ENCODE measurements around the gene PRR20G.
"Not testable (repeated sequence)": the region's sequence is repeated elsewhere in the genome, so short reads cannot be mapped to it uniquely, and the experiment has no call there.

The PRR20G gene

DNA sequence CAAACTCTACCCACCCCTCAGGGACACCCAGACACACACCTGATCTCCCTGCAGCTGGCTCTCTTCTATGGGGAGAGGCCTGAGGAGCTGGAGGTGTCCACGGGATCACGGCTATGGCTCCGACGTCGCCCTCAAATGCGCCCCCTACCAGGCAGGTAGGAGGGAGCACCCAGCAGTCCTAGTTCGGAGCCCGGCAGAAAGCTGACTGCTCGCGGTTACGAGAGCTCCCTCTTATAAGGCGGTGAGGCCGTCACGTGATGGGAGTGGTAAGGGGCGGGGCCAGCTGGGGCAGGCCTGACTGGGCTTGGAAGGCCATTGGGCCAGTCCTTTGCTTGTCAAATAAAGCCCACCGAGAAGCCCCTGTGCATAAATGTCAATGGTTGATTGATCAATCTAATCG is at the start of gene PRR20G:
PRR20G (minus strand) TSS at position 207 of the 400 bp plus-strand sequence. CDS start 681 bp downstream, outside the sequence.
- DNase-seq (ENCODE audit: low spot score): no peak

DNA sequence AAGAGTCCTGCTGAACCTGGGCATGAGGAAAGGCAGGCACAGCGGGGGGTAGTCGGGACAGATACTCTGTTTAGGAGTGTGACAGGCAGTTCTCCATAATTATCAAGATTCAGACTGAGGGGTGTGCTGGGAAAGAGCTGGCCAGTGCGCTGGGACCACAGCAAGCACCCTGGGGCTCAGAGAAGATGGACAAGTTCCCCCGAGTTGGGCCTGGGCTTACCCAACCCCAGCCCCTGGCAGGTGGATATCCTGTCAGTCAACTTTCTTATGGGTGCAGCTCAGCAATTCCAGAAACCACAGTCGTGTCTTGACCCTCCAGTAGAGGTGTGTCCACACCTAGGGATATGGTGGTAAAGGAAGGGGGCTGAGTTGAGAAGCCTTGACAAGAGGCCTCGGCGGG is 49.2 kb upstream of the PRR20G start:
- DNase-seq (ENCODE audit: low spot score): no peak

DNA sequence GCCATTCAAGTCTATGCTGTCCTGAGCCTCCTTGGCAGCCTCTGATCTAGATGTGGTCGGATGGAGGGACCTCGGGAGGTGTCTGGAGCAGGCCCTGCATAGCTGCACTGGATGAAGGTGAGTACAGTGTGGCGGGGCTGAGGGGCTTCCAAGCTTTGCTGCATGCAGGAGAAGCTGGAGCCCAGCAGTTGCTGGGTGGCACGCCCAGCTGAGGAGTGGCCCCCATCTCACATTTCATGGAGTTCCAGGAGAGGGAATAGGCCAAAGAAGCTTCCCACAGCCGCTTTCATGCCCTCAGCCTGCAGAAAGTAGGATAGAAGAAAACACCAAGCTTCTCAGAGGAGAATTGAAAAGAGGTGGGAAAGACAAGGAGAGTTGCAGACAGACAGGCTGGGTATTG is 48.3 kb upstream of the PRR20G start:
- DNase-seq (ENCODE audit: low spot score): no peak

DNA sequence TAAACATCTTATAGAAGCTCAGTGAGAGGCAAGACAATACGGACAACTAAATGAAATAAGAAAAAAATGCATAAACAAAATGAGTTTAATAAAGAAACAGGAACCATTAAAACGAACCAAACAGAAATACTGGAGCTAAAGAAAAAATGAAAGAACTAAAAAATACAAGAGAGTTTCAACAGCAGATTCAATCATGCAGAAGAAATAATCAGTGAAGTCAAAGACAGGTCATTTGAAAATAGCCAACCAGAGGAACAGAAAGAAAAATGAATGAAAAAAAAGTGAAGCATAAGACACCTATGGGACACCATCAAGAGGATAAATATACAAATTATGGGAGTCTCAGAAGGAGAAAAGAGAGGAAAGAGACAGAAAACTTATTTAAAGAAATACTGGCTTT is 42.5 kb upstream of the PRR20G start:
- DNase-seq (ENCODE audit: low spot score): no peak

DNA sequence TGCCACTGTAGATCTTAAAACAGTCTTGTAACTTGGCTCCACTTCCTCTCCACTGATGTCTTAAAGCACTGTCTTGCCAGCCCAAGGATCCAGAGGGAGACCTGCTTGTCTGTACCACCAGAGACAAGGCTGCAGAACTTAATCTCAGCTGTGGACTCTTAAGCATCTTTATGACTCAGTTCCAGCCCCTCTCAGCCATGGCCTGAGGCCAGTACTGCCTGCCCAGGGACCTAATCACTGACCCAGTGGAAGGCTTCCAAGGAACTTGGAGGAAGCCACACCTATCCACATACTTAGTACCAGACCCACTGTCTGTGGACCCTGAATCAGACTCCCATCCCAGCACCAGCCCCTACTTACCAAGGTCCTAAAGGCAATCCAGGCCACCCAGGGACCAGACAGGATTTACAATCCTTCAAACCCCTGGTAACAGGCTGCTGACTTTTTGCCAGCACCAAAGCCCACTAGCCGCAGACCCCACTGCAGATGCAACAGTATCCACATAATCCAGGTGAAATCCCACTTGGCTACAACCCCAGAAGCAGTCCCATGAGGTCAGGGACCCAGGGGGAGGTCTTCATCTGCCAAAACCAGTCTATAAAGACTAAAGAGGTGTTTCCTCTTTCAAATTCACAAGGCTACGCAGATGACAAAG is 41.9 kb upstream of the PRR20G start:
- no peak for DNase-seq (ENCODE audit: low spot score)

DNA sequence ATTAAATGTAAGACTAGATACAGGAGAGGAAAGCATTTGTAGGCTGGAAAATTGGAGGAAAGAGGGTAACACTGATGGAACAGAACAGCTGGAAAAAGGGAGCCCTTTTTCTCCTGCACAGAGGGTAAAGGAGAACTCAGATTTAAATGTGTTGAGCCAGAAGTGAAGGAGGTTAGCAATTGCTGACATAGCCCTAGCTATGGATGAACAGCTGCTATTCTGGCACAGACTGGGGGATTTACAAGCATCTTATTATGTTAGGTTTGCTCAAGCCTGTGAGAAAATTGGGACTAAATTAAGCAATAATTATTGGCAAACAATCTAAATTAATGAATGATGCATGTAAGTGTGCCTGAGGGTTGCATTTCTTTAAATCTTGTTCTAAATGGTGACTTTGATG is 40.6 kb upstream of the PRR20G start:
- no peak for DNase-seq (ENCODE audit: low spot score)

DNA sequence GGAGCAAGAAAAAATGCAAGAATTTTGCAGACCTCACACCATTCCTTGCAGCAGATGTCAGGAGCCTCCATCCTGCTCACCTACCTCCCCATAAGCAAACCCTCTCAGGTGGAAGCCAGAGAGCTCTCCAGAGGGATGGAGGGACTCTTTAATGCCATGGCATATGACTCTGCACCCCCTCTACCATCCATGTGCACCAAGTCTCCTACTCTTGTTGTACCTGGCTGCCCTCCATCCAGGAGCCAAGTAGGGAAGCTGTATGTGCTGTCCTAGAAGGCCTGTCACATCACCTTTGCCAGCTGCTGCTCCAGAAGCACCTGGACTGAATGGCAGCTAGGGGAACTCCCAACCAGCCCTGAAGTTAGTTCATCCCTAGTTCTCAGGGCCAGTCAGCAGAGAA is 38.5 kb upstream of the PRR20G start:
- no peak for DNase-seq (ENCODE audit: low spot score)

DNA sequence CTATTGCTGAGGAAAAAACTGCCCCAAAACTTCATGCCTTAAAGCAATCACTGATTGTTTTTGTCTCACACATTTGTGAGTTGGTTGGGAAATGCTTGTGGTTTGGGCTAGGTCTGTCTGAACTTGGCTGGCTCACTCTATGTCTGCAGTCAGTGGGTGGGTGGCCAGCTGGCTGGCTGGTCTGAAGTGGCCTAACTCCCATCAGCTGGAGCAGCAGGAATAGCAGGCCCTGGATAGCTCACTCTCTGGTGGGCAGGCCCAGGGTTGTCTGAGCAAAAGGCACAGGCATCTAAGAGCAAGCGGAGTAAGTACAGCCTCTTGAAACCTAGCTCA is 37.7 kb upstream of the PRR20G start:
- no peak for DNase-seq (ENCODE audit: low spot score)

DNA sequence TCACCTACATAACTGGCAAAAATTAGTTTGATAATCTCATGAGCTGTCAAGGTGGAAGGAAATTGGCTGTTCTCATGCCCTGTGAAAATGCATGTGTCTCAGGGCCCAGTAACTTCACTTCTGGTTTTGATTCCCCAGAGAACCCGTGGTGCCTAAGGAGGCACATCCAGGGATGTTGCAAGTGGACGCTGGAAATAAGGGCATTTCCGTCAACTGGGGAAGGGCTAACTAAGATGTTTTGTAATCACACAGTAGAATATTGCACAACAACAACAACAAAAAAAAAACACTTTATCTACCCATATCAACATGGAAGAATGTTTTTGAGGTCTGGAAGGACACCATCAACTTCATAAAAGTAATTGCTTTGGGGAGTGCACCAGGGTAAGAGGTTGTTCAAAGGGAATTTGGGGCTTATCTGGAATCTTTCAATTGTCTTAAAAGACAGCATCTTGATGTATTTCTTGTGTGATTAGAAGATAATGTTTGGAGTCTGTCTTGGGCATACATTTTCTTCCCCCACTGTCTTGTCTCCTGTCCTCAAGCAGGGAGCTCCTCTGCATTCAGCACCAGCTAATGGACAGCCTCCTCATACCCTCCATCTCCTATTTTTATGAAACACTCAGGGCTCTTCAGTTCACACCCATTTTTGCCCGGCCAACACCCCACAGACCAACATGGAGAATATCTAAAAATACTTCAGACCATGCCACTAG is 37.2 kb upstream of the PRR20G start:
- no peak for DNase-seq (ENCODE audit: low spot score)

DNA sequence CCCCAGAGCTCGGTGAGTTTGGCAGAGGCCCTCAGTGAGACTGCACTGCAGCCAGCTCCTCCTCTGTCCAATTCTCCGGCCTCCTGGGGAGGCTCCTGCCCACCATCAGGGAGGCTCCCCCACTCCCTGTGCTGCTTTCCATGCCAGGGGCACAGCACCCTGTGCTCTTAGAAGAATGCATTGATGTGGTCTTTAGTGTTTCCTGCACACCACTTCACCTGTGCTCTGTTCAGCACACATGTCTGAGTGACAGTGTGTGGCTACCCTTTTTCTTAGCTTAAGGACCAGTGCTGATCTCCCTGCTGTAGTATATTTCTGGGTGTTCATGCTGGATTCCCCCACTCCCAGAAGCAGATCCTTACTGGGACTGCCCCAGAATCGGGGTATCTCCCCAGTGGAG is 36.2 kb upstream of the PRR20G start:
- DNase-seq (ENCODE audit: low spot score): no peak

DNA sequence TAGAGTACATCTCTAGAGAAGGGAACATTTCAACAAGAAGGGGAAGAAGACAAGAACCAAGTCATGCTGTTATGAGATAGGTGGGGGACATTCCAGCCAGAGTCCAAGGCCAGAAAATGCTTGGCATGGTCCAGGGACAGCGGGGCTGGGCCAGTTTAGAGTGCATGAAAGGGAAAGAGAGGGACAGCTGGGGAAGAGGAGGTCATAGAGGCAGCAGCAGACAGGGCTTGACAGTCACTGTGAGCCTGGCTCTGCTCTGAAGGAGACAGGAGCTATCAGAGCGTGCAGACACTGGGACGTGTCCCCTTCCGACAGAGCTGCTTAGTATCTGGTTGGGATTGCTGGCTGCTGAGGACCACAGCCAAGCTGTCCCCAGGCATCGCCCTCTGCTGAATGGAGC is 35.7 kb upstream of the PRR20G start:
- DNase-seq (ENCODE audit: low spot score): no peak

DNA sequence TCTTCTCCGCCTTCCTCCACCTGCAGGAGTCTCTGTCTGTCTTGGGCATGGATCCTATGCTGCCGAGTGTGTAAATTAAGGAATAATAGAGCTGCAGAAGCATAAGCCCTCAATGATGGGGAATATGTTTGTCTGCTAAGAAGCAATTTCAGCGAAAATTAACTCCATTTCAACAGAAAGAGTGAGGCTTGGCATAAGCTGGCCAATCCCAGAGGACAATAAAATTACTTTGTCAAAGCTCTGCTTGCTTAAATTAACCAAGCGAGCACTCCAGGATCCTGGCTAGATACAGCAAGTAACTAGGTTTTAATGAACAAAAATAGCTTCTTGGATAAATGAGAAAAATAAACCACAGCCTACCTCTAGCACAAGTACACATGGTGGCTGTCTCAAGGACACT is 33.5 kb upstream of the PRR20G start:
- no peak for DNase-seq (ENCODE audit: low spot score)

DNA sequence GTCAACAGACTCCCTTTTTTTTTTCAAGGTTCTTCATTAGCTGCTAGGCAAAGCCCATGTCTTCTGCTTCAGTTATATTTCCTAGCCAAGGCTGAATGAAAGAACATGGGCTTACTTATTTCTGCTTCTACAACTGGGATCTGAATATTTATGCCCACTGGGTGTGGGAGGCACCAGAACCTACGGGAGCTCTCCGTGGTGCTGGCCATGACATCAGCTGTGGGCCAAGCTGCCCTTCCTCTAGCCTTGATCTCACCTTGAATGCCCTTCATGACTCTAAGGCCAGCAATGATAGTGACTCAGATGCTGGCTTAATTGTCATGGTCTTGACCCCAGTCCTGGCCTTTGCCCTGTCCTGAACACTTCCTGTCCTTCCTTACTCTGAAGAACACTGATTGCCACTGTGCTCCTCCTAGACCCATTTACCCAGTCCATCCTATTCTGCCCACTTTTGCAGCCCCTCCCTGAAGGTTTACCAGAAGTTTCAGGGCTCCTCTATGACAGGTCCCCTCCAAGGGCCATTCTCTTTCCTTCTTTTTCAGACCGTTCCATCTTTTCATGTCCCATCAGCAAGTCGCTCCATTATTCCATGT is 32.8 kb upstream of the PRR20G start:
- no peak for DNase-seq (ENCODE audit: low spot score)

DNA sequence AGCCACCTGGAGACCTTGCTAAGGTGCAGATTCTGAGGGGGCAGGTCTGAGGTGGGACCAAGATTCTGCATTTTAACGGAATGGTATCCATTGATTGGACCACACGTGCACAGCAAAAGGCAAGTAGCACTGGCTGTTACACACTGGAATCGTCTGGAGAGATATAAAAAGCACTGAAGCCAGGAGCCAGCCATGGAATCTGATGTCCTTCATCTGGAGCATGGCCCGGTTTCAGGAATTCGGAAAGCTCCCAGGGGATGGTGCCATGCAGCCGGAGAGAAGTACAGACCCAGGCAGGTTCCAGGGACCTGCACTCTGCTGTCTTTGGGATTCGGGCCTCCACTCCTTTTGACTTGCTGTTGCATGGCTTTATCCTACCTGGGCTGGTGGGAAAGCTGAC is 28.8 kb upstream of the PRR20G start:
- no peak for DNase-seq (ENCODE audit: low spot score)

DNA sequence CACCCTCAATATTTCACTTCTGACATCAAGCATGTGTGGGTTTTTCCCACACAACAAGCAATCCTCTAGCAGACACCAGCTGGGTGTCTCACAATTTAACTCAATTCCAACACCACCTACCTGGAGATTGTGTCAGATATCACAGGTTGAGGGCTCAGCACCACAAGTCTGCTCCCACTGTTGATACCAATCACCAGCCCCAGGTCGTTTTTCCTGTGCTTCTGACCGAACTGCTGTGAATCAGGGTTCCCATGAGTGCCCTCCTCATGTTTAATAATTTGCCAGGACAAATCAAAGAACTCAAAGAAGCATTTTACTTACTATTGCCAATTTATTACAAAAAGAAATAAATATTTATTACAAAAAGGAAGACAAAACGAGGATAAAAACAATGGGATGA is 25.0 kb upstream of the PRR20G start:
- DNase-seq (ENCODE audit: low spot score): no peak

DNA sequence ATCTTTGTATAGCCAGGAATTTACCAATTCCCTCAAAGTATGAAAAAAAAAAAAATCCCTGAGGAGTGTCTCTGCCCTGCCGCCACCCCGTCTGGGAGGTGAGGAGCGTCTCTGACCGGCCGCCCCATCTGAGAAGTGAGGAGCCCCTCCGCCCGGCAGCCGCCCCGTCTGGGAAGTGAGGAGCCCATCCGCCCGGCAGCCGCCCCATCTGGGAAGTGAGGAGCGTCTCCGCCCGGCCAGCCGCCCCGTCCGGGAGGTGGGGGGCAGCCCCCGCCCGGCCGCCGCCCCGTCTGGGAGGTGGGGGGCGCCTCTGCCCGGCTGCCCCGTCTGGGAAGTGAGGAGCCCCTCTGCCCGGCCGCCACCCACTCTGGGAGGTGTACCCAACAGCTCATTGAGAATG is 21.0 kb upstream of the PRR20G start:
- DNase-seq (ENCODE audit: low spot score): not testable (repeated sequence)

DNA sequence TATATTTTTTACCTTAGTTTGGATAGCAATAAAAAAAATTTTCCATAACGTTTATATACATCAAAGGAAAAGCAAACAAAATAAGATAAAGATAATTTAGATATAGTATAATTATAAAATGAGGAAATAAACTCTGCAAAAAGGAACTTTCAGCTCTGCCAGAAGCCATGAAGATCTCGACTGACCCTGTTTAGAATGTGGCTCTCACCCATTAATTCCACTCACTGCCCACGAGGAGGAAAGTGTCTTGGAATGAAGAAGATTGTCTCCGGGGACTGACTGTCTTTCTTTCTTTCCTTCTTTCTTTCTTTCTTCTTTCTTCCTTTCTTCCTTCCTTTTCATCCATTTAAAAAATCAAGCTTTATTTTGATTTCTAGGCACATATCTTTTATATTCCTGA is 20.1 kb upstream of the PRR20G start:
- no peak for DNase-seq (ENCODE audit: low spot score)

DNA sequence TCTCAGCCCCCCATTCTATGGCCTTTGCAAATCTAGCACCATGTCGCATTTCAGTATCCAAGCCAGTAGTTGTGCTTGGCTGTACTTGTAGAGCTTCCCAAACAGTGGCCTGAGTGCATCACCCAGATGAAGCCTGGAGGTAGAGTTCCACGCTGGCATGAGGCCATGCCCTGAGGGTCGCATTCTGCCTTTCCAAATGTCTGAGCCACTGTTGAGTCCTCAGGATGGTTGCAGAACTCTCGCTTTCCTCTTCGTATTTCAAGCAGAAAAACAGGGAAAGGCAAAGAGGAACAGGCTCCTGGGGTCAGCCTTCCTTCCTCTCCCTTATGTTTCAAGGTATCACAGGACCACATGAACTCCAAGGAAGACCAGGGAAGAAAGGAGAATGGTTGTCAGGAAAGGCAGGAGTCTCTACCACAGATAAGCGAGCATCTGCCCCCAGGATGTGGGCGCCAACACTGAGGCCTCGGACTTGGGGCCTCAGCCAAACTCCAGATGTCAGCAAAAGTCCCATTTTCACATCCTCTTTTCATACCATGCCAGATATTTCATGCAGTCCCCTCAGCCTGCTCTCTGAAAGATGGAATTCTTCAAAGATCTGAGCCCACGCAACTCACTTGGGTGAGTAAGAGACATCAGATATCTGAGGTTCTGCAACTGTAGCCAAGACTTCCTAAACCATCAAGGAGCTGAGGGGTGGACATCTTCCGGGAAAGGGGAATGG is 19.4 kb upstream of the PRR20G start:
- no peak for DNase-seq (ENCODE audit: low spot score)

DNA sequence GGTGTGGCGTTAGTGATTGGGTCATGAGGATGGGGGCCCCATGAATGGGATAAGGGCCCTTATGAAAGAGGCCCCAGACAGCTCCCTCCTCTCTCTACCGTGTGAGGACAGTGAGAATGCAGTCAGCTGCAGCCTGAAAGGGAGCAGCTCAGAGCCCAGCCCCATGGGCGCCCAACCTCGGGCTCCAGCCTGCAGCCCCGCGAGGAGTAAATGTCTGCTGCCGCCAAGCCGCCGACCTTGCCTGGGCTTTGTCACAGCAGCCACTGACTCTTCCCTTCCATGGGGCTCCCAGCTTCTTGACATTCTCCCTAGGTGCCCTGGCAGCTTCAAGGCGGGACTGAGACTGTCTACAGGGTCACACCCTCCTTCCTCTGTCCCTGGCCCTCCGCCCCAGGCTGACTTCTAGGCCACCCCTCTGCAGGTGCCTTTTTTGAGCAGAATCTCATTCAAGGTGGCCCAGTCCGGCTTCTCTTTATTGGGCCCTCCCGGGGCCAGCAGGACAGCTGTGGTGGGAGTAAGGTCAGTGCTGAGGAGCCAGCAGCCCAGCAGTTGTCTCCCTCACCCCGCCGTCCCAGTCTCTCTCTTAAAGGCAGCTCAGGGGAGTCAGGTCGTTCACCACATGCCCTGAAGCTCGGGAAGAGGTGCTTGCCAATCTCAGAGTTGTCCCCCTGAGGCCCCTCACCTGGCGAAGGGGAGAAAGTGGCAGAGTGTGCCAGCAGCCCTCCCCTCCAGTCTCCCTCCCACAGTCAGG is 18.7 kb upstream of the PRR20G start:
- DNase-seq (ENCODE audit: low spot score): no peak

DNA sequence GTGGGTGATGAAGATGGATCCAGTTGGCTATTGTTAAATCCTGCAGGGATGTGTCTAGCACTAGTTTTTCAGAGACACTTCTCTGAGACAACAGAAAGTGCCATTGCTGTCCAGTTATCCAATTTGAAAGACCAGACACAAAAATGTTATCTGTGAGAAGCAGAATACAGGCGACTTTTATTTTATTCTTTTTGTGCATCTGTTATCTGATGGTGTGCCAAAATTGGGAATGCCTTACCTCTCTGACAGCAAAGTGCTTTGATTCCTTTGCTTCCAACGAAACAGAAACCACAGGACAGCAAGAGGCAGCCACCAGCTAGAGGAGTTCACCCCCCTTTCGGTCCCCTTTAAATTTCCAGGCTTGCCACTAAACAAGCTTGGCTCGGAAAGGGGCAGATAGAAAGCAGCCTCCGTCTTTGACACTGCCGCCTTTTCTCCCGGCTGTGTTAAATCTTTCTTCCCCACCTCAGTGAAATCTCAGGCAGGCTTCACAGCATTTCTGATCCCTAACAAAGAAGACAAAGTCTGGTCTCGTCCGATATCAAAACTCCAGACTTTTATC is 17.7 kb upstream of the PRR20G start:
- no peak for DNase-seq (ENCODE audit: low spot score)

DNA sequence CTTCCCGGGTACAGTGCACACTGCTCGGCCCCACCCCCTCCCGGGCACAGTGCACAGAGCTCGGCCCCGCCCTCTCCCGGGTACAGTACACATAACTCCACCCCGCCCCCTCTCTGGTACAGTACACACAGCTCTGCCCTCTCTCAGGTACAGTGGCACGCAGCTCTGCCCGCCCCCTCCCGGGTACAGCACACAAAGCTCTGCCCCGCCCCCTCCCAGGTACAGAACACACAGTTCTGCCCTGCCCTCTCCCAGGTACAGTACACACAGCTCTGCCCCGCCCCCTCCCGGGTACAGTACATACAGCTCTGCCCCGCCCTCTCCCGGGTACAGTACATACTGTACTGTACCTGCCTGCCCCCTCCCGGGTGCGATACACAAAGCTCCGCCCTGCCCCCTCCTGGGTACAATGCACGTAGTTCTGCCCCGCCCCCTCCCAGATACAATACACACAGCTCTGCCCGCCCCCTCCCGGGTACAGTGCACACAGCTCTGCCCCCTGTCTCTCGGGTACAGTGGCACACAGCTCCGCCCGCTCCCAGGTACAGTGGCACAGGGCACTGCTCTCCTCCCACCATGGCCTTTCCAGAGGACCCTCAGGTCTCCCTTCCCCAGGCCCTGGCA is 16.4 kb upstream of the PRR20G start:
- no peak for DNase-seq (ENCODE audit: low spot score)

DNA sequence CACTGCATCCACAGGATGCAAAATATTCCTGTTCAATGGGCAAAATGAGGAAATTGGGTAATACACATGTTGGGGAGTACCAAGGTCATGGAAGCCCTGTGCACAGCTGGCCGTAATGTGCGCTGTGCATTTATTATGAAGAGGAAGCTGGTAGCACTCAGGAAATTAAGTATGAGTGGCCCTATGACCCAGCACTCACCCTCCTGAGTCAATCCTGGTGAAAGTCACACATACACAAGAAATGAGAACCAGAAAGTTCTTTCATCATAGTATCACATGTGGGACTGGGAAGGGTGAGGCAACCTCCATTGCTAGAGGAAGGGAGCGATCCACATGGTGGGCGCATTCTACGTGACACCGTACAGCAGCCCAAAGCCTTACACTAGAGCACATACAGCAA is 11.4 kb upstream of the PRR20G start:
- DNase-seq (ENCODE audit: low spot score): no peak

Measured in COLO829 (cell line).